Measurements from ENCODE around the gene S1PR5. TPM values are rescaled to one million over a fixed set of nuclear protein-coding genes. Genes with fewer than 3 reads are reported as not detected.

The S1PR5 gene
- total RNA-seq, 1 donor from 2014 or later = 6.7 TPM

- Mint-ChIP-seq H3K36me3 (ENCODE audit: low read depth) (no peaks in the 10 kb centered on the region), H3K27ac (ENCODE audit: unreplicated experiment) (no peak overlapping the region), H3K4me1 (ENCODE audit: low read depth) (peaks cover 13% of the 10 kb centered on the region), H3K27me3 (ENCODE audit: low read depth) (no peaks in the 10 kb centered on the region), H3K9me3 (ENCODE audit: low read depth) (no peaks in the 10 kb centered on the region), H3K4me3 (ENCODE audit: unreplicated experiment) (no peak overlapping the region)
- DNase-seq (ENCODE audit: low spot score) = no peak
- no peak for TF ChIP-seq CTCF (IDR thresholded peaks at IDR 0.05)
These were observed 5.9 kb upstream of the S1PR5 start for GRCh38 chr19:10523135-10523636.

GRCh38 chr19:10521461-10522171 is 4.4 kb upstream of the S1PR5 start:
- TF ChIP-seq CTCF (IDR thresholded peaks at IDR 0.05) = no peak
- DNase-seq (ENCODE audit: low spot score) = no peak
- H3K9me3 Mint-ChIP-seq (ENCODE audit: low read depth) = no peaks in the 10 kb centered on the region
- no peak overlapping the region for H3K27ac Mint-ChIP-seq (ENCODE audit: unreplicated experiment)
- no peaks in the 10 kb centered on the region for H3K36me3 Mint-ChIP-seq (ENCODE audit: low read depth)
- H3K4me3 Mint-ChIP-seq (ENCODE audit: unreplicated experiment) = no peak overlapping the region
- H3K4me1 Mint-ChIP-seq (ENCODE audit: low read depth) = peaks cover 20% of the 10 kb centered on the region
- H3K27me3 Mint-ChIP-seq (ENCODE audit: low read depth) = no peaks in the 10 kb centered on the region

GRCh38 chr19:10520652-10521318 is 3.5 kb upstream of the S1PR5 start:
- Mint-ChIP-seq H3K4me3 (ENCODE audit: unreplicated experiment) (no peak overlapping the region), H3K4me1 (ENCODE audit: low read depth) (peaks cover 28% of the 10 kb centered on the region), H3K27me3 (ENCODE audit: low read depth) (no peaks in the 10 kb centered on the region), H3K27ac (ENCODE audit: unreplicated experiment) (no peak overlapping the region), H3K36me3 (ENCODE audit: low read depth) (no peaks in the 10 kb centered on the region), H3K9me3 (ENCODE audit: low read depth) (no peaks in the 10 kb centered on the region)
- DNase-seq (ENCODE audit: low spot score) = no peak
- no peak for TF ChIP-seq CTCF (IDR thresholded peaks at IDR 0.05)

- TF ChIP-seq CTCF (IDR thresholded peaks at IDR 0.05) = no peak
- H3K4me3 Mint-ChIP-seq (ENCODE audit: unreplicated experiment) = no peak overlapping the region
- peaks cover 31% of the 10 kb centered on the region for H3K4me1 Mint-ChIP-seq (ENCODE audit: low read depth)
- no peaks in the 10 kb centered on the region for H3K36me3 Mint-ChIP-seq (ENCODE audit: low read depth)
- no peak for DNase-seq (ENCODE audit: low spot score)
- H3K27ac Mint-ChIP-seq (ENCODE audit: unreplicated experiment) = peak overlapping the region; percentile 57
- H3K27me3 Mint-ChIP-seq (ENCODE audit: low read depth) = no peaks in the 10 kb centered on the region
- no peaks in the 10 kb centered on the region for H3K9me3 Mint-ChIP-seq (ENCODE audit: low read depth)
These were observed 2.2 kb upstream of the S1PR5 start for GRCh38 chr19:10519421-10519820.

GRCh38 chr19:10518444-10519361 is 1.5 kb upstream of the S1PR5 start:
- no peaks in the 10 kb centered on the region for H3K9me3 Mint-ChIP-seq (ENCODE audit: low read depth)
- H3K4me1 Mint-ChIP-seq (ENCODE audit: low read depth) = peaks cover 31% of the 10 kb centered on the region
- peak overlapping the region; percentile 64 for H3K27ac Mint-ChIP-seq (ENCODE audit: unreplicated experiment)
- no peak for TF ChIP-seq CTCF (IDR thresholded peaks at IDR 0.05)
- peak overlapping the region; percentile 62 for H3K4me3 Mint-ChIP-seq (ENCODE audit: unreplicated experiment)
- peak; percentile 88 for DNase-seq (ENCODE audit: low spot score)
- no peaks in the 10 kb centered on the region for H3K27me3 Mint-ChIP-seq (ENCODE audit: low read depth)
- no peaks in the 10 kb centered on the region for H3K36me3 Mint-ChIP-seq (ENCODE audit: low read depth)
